ENCODE measurements around the gene C2orf81.
"Not testable (repeated sequence)": the region's sequence is repeated elsewhere in the genome, so short reads cannot be mapped to it uniquely, and the experiment has no call there.

Gene C2orf81

GRCh38 chr2:74442483-74443297, 21.3 kb upstream of the C2orf81 start:
- DNase-seq (ENCODE audit: low spot score): not testable (repeated sequence)

GRCh38 chr2:74441690-74442482, 20.5 kb upstream of the C2orf81 start, which contains the start of gene RTKN:
Gene RTKN, minus strand, starts transcription at chr2:74441937. Its CDS starts 121 bp downstream, at chr2:74441816.
- no peak for DNase-seq (ENCODE audit: low spot score)

GRCh38 chr2:74441170-74441689, 19.8 kb upstream of the C2orf81 start:
- no peak for DNase-seq (ENCODE audit: low spot score)

GRCh38 chr2:74440378-74441169, 19.2 kb upstream of the C2orf81 start:
- DNase-seq (ENCODE audit: low spot score): peak; percentile 92

- peak; percentile 96 for DNase-seq (ENCODE audit: low spot score)
Observed at GRCh38 chr2:74439803-74440377, 18.5 kb upstream of the C2orf81 start.

- DNase-seq (ENCODE audit: low spot score): no peak
Observed at GRCh38 chr2:74439373-74439772, 18.0 kb upstream of the C2orf81 start.

- DNase-seq (ENCODE audit: low spot score): no peak
Observed at GRCh38 chr2:74438248-74438647, 16.8 kb upstream of the C2orf81 start.

GRCh38 chr2:74436848-74437695, 15.7 kb upstream of the C2orf81 start:
- DNase-seq (ENCODE audit: low spot score): no peak

- DNase-seq (ENCODE audit: low spot score): no peak
Observed at GRCh38 chr2:74436111-74436805, 14.8 kb upstream of the C2orf81 start.

- no peak for DNase-seq (ENCODE audit: low spot score)
Observed at GRCh38 chr2:74430502-74430901, 9.1 kb upstream of the C2orf81 start.

- DNase-seq (ENCODE audit: low spot score): no peak
Observed at GRCh38 chr2:74429487-74430451, 8.3 kb upstream of the C2orf81 start.

- DNase-seq (ENCODE audit: low spot score): no peak
Observed at GRCh38 chr2:74428675-74429074, 7.3 kb upstream of the C2orf81 start.

- no peak for DNase-seq (ENCODE audit: low spot score)
Observed at GRCh38 chr2:74427551-74427950, 6.1 kb upstream of the C2orf81 start.

- DNase-seq (ENCODE audit: low spot score): no peak
Observed at GRCh38 chr2:74426181-74426758, 4.9 kb upstream of the C2orf81 start.

- DNase-seq (ENCODE audit: low spot score): no peak
Observed at GRCh38 chr2:74425523-74425922, 4.1 kb upstream of the C2orf81 start.

GRCh38 chr2:74424995-74425406, 3.6 kb upstream of the C2orf81 start:
- no peak for DNase-seq (ENCODE audit: low spot score)

GRCh38 chr2:74424139-74424992, 2.9 kb upstream of the C2orf81 start:
- DNase-seq (ENCODE audit: low spot score): no peak

Data from pons (tissue), 1 donor.